K562 (cell line): ENCODE data around the gene TTN. TPM values are rescaled to one million over a fixed set of nuclear protein-coding genes. Genes with fewer than 3 reads are reported as not detected.

Experiments
- ARID3A ChIP-seq: IDR thresholded peaks from 2 replicates; pipeline ENCODE4 v1.6.1; 2012; ENCODE audit warnings: low read depth, low read length, improper control_type of control experiment, borderline replicate concordance
- ATF7 ChIP-seq: fragments of 450-650 bp; IDR thresholded peaks from 2 replicates; pipeline ENCODE4 v1.7.1; 2014; ENCODE audit warnings: mild to moderate bottlenecking, moderate library complexity
- DEAF1 ChIP-seq: fragments of 450-650 bp; formaldehyde crosslinking; IDR thresholded peaks from 2 replicates; pipeline ENCODE4 v1.4.0; 2020; ENCODE audit warnings: mild to moderate bottlenecking, moderate library complexity
- ETV5 ChIP-seq: sonication (generic); formaldehyde crosslinking; IDR thresholded peaks from 2 replicates; pipeline ENCODE4 v1.4.0; 2020; ENCODE audit warnings: low read depth, mild to moderate bottlenecking, missing genetic modification reagents
- GMEB1 ChIP-seq: fragments of 250-450 bp; sonication (Bioruptor Pico); IDR thresholded peaks from 2 replicates; pipeline ENCODE4 v1.4.0; 2020; ENCODE audit warnings: mild to moderate bottlenecking
- GTF2E2 ChIP-seq: fragments of 200-800 bp; sonication (Bioruptor generic); IDR thresholded peaks from 2 replicates; pipeline ENCODE4 v1.6.1; 2016; ENCODE audit warnings: missing genetic modification characterization, missing compliant biosample characterization
- JUND ChIP-seq, 2 experiments: IDR thresholded peaks; 2 replicates in 1 of 2; 3 replicates in 1 of 2; pipeline ENCODE4 v1.6.1; 2011; ENCODE audit warnings: borderline replicate concordance in 2 of 2, low read depth in 2 of 2, low read length in 2 of 2, improper control_type of control experiment in 1 of 2, missing biosample characterization in 1 of 2, missing genetic modification characterization in 1 of 2, missing genetic modification reagents in 1 of 2
- NCOA4 ChIP-seq: fragments of 450-650 bp; IDR thresholded peaks from 2 replicates; pipeline ENCODE4 v1.6.1; 2018; ENCODE audit warnings: mild to moderate bottlenecking; ENCODE audit not compliant: partially characterized antibody
- NR2F6 ChIP-seq: fragments of 450-650 bp; formaldehyde crosslinking; IDR thresholded peaks from 2 replicates; pipeline ENCODE4 v1.4.0; 2020; ENCODE audit warnings: mild to moderate bottlenecking
- REST ChIP-seq, 2 experiments: fragments of 450-650 bp; formaldehyde crosslinking in 1 of 2; IDR thresholded peaks; 2 replicates each; pipeline versions ENCODE4 v1.4.0 to v1.6.1; 2014 to 2020; ENCODE audit warnings: mild to moderate bottlenecking in 2 of 2, borderline replicate concordance in 1 of 2, low read depth in 1 of 2
- TBP ChIP-seq: optimal IDR thresholded peaks from 2 replicates; pipeline ENCODE3; 2011; ENCODE audit warnings: low read depth, low read length, improper control_type of control experiment
- TGIF2 ChIP-seq: sonication (generic); formaldehyde crosslinking; IDR thresholded peaks from 2 replicates; pipeline ENCODE4 v1.8.1; 2022; ENCODE audit warnings: mild to moderate bottlenecking, missing genetic modification reagents, moderate library complexity
- ZNF699 ChIP-seq: fragments of 250-450 bp; sonication (Bioruptor Pico); IDR thresholded peaks from 2 replicates; pipeline ENCODE4 v1.8.0; 2021; ENCODE audit warnings: mild to moderate bottlenecking, moderate library complexity; ENCODE audit not compliant: insufficient replicate concordance
- polyA plus RNA-seq, 8 experiments: library from polyadenylated mRNA; depleted of rRNA in 4 of 8; stranded (reverse) in 5 of 8; unstranded in 3 of 8; fragments of >200 nt; fragmentation: Nextera tagmentation in 2 of 8; fragmentation: Illumina TruSeq in 1 of 8; extraction: Ambion mirVana in 2 of 8; extraction: Trizol in 1 of 8; gene quantifications; 2 replicates each; pipeline versions ENCODE4 v1.2.1 to v1.2.3, GENCODE V29; 2011 to 2014; ENCODE audit warnings: inconsistent platforms in 1 of 8, missing spikeins in 1 of 8
- total RNA-seq, 7 experiments: library from RNA; depleted of rRNA in 6 of 7; stranded (reverse); fragments of >200 nt in 6 of 7; fragmentation: Illumina TruSeq in 2 of 7; extraction: Trizol in 2 of 7; gene quantifications; 2 replicates each; pipeline versions ENCODE4 v1.2.1 to v1.2.3, GENCODE V29; 2011 to 2021; ENCODE audit warnings: low replicate concordance in 1 of 7

TTN gene
- total and polyA plus RNA-seq, 9 of the 15 experiments (the other 6 are each of a cell fraction or from before 2014, with no cell fraction given) = under 0.01 to 0.20 (median 0.04) TPM; not detected in 1

GRCh38 chr2:178796079-178796677 is 11.0 kb downstream of the TTN start (continued):
- TF ChIP-seq REST (IDR thresholded peaks at IDR 0.05; ENCODE audit: borderline replicate concordance) (peak; percentile 41; the same call in 1 of the 2 replicates), REST (CRISPR knock-in tag; IDR thresholded peaks at IDR 0.05; ENCODE audit: low read depth) (no peak), TGIF2 (CRISPR knock-in tag) (no peak), ARID3A (0 out of 2 replicates have a peak, but pooled peaks have one; percentile 67), JUND (IDR thresholded peaks at IDR 0.05; ENCODE audit: borderline replicate concordance, low read depth, low read length) (no peak), JUND (tag; IDR thresholded peaks at IDR 0.05; ENCODE audit: borderline replicate concordance, low read depth, low read length) (no peak), GMEB1 (CRISPR knock-in tag) (no peak), DEAF1 (peak; percentile 62), NCOA4 (no peak), GTF2E2 (tag) (no peak), TBP (no peak), ETV5 (CRISPR knock-in tag) (no peak), ATF7 (no peak), NR2F6 (CRISPR knock-in tag) (no peak), ZNF699 (CRISPR knock-in tag) (no peak)
